ES-I3 (cell line): ENCODE data around the gene TFB2M.
"Not testable (repeated sequence)": the region's sequence is repeated elsewhere in the genome, so short reads cannot be mapped to it uniquely, and the experiment has no call there.

Source experiments
- H3K36me3 ChIP-seq: 2 replicates; pipeline ENCODE4 v1.6.1; 2013; ENCODE audit warnings: mild to moderate bottlenecking, low read length, control low read depth, moderate library complexity; ENCODE audit not compliant: insufficient read depth
- H3K4me1 ChIP-seq: 2 replicates; pipeline ENCODE4 v1.6.1; 2013; ENCODE audit warnings: mild to moderate bottlenecking, control low read depth, low read length; ENCODE audit not compliant: insufficient read depth
- H3K9ac ChIP-seq: 2 replicates; pipeline ENCODE4 v1.6.1; 2013; ENCODE audit warnings: low read depth, mild to moderate bottlenecking, low read length, moderate library complexity
- H3K9me3 ChIP-seq: 2 replicates; pipeline ENCODE4 v1.6.1; 2013; ENCODE audit warnings: mild to moderate bottlenecking, low read length, moderate library complexity; ENCODE audit not compliant: control insufficient read depth, insufficient read depth

Gene TFB2M

DNA sequence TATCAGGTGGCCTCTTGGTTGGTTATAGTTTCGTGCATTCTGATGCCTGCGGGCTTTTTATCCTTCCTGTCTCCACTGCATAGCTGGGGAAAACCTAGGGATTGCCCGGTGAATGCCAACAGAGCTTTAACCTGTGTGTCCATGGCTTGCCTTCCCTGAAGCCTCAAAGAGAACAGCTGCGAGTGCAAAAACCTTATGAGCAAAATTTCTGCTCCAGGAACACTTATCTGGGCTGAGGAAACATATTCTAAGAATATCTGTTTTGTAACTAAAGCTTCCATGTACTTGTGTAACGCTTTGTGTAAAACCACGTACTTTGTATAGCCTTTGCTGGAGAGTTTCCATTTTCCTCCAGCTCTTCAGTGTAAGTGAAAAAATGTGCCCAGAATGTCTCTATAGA lies 7.4 kb upstream of the TFB2M start:
- Histone ChIP-seq H3K36me3 (no peaks in the 10 kb centered on the region), H3K4me1 (no peaks in the 10 kb centered on the region), H3K9me3 (no peaks in the 10 kb centered on the region), H3K9ac (no peak overlapping the region)

DNA sequence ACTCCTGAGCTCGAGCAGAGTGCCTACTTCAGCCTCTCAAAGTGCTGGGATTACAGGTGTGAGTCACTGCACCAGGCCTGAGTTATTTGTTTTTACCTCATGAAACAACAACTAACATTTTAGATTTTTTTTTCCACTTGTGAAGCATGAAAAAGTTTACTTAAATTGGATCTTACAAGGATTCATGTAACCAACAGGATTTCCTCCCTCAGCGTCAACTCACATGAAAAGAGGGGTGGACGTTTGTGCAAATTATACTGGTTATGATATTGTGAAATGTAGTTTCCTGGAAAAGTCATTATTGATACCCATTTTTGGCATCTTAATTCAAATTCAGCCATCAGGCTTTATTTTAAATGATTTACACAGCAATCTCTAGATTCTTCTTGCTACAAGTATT lies 6.7 kb upstream of the TFB2M start:
- H3K4me1 ChIP-seq = no peaks in the 10 kb centered on the region
- H3K9me3 ChIP-seq = no peaks in the 10 kb centered on the region
- H3K9ac ChIP-seq = no peak overlapping the region
- no peaks in the 10 kb centered on the region for H3K36me3 ChIP-seq

DNA sequence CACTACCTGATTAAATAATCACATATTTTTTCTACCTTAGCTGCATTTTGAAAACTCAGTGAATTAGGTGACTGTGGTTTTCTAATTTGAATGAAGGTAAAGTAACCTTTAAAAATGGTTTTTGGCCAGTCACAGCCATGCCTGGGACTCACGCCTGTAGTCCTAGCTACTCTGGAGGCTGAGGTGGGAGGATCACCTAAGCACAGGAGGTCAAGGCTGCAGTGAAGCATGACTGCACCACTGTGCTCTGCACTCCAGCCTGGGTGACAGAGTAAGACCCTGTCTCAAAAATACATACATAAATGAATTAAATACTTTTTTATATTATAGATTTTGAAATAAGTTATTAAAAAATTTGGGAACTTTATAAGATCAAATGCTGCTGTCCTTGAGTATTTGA lies 5.9 kb upstream of the TFB2M start:
- Histone ChIP-seq H3K4me1 (no peaks in the 10 kb centered on the region), H3K9ac (no peak overlapping the region), H3K36me3 (no peaks in the 10 kb centered on the region), H3K9me3 (no peaks in the 10 kb centered on the region)

DNA sequence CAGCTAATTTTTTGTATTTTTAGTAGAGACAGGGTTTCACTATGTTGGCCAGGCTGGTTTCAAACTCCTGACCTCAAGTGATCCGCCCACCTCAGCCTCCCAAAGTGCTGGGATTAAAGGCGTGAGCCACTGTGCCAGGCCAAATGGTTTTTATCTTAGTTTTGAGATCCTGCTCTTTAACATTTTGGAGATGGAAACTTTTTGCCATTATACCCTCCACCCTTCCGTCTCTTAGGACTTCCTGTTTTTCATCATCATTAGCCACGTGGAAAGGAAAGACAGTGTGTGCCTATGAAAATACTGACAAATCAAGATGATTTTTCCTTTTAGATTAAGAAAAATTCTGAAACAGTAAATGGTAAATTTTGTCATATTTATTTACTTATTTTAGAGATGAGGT lies 5.2 kb upstream of the TFB2M start:
- not testable (repeated sequence) for H3K9me3 ChIP-seq, H3K36me3 ChIP-seq, H3K4me1 ChIP-seq, H3K9ac ChIP-seq

DNA sequence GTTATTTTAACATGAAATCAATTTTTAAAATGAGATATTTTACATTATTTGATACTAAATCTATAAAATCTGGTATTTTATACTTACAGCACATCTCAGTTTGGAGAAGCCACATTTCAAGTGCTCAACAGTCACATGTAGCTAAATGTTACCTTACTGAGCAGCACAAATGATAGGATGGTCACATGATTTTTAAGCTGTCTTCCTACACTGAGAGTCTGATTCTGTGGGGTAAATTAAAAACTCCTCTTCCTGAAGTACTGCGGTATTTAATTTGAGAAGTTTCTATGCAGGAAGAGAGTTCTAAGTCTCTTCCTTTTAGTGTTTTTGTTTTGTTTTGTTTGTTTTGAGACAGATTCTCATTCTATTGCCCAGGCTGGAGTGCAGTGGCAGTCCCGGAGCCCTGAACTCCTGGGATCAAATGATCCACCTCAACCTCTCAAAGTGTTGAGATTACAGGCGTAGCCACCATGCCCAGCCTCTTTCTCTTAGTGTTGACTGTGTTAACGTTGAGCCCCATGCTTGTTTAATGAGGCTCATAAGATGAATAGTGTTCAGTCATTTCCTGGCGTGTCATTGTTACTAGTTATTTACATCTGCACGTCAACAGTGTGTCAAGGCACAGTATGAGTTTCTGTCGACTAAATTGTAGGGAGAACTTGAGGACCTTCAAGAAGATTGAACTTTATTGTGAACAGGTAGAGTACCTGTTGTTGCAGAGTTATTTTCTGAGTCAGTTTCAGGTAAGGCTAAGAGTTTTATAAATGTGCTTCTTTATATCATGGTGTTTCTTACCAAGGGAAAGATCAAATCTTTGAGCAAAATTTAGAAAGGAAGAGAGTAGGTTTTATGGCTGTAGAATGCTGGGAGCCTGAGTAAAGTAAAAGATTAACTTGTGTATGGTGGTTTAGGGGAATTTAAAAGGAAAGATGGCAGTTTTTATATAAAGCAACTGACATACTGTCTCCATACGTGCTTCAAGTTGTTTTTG lies 3.5 kb upstream of the TFB2M start:
- Histone ChIP-seq H3K9me3 (no peaks in the 10 kb centered on the region), H3K4me1 (peaks cover 4% of the 10 kb centered on the region), H3K9ac (no peak overlapping the region), H3K36me3 (no peaks in the 10 kb centered on the region)

DNA sequence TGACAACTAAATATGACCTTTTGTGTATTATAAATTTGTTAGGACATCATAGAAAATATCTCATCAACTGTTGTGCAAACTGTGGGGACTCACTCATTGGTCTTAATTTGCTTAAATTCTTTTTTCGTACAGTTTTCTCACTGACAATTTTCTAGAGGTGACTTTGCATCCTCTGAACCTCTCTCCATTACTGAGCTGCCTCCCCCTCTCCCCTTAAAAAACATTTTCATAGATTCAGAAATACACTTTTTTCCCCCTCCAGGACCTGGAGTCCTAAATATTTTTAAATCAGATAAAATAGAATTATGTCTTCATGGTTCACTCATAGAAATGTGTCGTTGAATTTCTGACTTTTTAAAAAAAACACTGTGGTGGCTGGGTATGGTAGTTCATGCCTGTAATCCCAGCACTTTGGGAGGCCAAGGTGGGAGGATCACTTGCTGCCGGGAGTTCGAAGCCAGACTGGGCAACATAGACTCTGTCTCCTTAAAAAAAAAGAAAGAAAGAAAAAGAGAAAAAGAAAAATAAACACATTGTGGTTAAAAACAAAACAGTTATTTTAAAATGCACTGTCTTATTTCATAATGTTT lies 1.7 kb upstream of the TFB2M start:
- Histone ChIP-seq H3K9me3 (no peaks in the 10 kb centered on the region), H3K36me3 (peaks cover 4% of the 10 kb centered on the region), H3K4me1 (peaks cover 4% of the 10 kb centered on the region), H3K9ac (peak overlapping the region; percentile 85; the same call in 1 of the 2 replicates)

DNA sequence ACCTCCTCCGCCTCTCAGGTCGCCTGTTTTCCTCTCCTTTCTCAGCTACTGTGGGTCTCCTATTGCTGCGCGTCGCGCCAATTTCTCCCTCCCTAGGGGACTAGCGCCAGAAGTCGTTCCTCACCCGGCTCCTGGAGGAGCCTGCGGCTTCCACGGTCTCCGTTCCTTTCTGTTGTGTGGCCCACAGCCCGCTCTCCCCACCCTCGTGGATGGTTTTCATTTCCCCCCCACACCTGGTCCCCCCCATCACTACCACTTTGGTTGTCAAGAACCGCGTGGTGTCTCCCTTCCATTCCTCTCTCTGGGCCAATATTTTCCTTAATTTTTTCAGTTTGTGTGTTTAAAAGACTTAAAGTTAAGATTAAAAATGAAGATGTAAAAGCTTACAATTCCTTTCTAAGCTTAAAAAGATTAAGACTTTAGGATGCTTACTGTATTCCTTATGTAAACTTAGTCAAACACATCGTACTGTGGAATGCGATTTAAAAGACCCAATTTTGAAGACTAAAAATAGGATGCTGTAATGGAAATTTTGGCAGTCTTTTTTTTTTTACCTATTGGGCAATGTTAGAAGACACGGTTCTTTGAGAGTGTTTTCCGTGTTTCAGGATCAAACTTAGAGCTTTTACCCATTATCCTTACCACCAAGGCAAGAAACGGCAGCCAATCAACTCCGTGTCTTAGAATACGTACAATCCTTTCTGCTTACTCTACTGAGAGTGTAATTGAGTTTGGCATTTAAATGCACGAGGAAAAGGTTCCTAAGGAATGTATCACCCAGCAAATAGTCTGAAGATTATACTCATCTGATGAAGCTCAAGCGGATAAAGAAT lies 968 bp upstream of the TFB2M start:
- Histone ChIP-seq H3K9ac (peak overlapping the region; percentile 85), H3K36me3 (peaks cover 4% of the 10 kb centered on the region), H3K4me1 (peaks cover 4% of the 10 kb centered on the region), H3K9me3 (no peaks in the 10 kb centered on the region)

DNA sequence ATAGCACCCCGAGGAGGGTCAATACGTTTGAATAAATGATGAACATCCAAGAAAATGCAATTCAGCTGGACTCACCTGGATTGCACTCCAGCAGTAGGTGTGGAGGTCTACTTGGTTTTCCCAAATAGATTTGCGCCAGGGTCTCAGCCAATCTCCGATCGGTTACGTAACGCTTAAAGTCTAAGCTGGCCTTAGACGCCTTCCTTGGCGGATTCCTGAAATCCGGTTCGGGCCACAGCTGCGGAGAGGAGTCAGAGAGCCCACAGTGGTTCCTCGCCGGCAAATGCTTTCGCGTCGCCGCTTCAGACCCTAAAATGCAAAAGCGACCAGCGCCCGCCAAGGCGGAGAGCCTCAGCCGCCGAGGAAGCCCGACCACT lies 322 bp downstream of the TFB2M start:
- peak overlapping the region; percentile 85 for H3K9ac ChIP-seq
- peaks cover 4% of the 10 kb centered on the region for H3K36me3 ChIP-seq
- H3K4me1 ChIP-seq = peaks cover 4% of the 10 kb centered on the region
- no peaks in the 10 kb centered on the region for H3K9me3 ChIP-seq

DNA sequence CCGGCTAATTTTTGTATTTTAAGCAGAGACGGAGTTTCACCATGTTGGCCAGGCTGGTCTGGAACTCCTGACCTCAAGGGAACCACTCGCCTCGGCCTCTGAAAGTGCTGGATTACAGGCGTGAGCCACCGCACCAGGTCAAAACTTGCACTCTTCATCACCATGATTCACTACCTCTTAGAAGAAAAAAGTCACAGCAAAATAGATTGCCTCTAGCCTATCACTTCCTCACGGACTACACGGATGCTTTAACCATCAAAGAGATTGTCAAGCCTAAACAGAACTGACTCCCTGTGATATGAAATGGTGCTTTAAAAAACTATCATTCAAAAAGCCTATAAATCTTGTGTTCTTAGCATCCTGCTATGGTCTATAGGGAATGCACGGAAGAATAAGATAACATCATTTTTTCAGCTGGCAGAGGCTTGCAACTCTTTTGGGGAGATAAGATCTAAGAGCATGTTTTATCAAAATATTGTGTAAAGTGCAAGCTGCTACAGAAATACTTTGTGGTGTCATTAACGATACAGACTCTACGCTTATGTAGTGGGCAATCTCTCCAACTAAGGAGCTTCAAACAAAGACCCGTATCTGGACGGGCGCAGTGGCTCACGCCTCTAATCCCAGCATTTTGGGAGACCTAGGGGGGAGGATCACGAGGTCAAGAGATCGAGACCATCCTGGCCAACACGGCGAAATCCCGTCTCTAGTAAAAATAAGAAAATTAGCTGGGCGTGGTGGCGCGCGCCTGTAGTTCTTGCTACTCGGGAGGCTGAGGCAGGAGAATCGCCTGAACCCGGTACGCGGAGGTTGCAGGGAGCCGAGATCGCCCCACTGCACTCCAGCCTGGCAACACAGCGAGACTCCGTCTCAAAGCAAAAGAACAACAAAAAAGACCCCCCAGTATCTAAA lies 966 bp downstream of the TFB2M start:
- H3K9ac ChIP-seq = peak overlapping the region; percentile 85
- H3K9me3 ChIP-seq = no peaks in the 10 kb centered on the region
- peaks cover 4% of the 10 kb centered on the region for H3K36me3 ChIP-seq
- peaks cover 4% of the 10 kb centered on the region for H3K4me1 ChIP-seq

DNA sequence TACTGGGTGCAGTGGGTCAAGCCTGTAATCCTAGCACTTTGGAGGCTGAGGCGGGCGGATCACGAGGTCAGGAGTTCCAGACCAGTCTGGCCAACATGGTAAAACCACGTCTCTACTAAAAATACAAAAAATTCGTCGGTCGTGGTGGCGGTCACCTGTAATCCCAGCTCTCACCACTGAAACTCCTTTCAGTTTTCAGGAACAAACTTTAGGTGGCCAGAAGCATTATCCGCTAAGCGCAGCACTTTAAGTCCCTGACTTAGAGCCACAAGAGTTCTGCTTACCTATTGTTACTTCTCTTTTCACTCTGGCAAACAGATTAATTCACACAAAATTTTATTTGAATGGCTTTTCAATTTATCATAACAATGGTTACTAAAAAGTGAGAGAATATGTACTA lies 5.2 kb downstream of the TFB2M start:
- not testable (repeated sequence) for H3K9me3 ChIP-seq, H3K4me1 ChIP-seq, H3K36me3 ChIP-seq, H3K9ac ChIP-seq

DNA sequence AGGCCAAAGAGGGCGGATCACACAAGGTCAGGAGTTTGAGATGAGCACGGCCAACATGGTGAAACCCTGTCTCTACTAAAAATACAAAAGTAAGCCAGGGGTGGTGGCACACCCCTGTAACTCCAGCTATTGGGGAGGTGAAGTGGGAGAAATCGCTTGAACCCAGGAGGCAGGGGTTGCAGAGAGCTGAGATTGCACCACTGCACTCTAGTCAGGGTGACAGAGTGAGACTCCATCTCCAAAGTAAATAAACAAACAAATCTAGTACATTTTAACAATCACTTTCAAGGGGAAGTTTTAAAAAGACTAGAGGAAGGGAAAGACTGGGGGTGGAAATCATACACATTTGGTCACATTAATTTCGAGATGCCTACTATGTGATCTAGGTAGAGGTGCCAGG lies 6.8 kb downstream of the TFB2M start:
- Histone ChIP-seq H3K9me3 (no peaks in the 10 kb centered on the region), H3K36me3 (peaks cover 7% of the 10 kb centered on the region), H3K4me1 (no peaks in the 10 kb centered on the region), H3K9ac (no peak overlapping the region)

DNA sequence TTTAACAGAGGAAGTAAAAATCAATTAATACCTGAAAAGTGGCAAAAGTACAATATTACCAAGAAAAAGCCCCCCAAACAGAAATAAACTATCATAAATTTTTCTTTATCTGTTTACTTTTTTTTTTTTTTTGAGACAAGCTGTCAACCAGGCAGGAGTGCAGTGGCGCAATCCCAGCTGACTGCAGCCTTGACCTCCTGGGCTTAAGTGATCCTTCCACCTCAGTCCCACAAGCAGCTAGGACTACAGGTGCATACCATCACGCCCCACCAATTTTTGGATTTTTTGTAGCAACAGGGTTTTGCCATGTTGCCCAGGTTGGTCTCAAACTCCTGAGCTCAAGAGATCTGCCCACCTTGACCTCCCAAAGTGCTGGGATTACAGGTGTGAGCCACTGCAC lies 8.0 kb downstream of the TFB2M start:
- Histone ChIP-seq H3K4me1 (no peaks in the 10 kb centered on the region), H3K9me3 (no peaks in the 10 kb centered on the region), H3K9ac (no peak overlapping the region), H3K36me3 (peaks cover 3% of the 10 kb centered on the region; the same call in 1 of the 2 replicates)

DNA sequence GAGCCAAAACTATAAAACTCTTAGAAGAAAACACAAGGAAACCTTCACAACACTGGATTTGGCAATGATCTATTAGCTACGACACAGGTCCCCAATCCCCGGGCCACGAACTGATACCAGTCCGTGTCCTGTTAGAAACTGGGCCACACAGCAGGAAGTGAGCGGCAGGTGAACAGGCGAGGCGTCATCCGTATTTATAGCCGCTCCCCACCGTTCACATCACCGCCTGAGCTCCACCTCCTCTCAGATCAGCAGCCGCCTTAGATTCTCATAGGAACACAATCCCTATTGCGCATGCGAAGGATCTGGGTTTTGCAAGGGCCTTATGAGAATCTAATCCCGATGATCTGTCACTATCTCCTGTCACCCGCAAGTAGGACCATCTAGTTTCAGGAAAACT lies 11.9 kb downstream of the TFB2M start:
- no peaks in the 10 kb centered on the region for H3K9me3 ChIP-seq
- H3K4me1 ChIP-seq = no peaks in the 10 kb centered on the region
- H3K36me3 ChIP-seq = peaks cover 12% of the 10 kb centered on the region; the same call in 1 of the 2 replicates
- H3K9ac ChIP-seq = no peak overlapping the region

DNA sequence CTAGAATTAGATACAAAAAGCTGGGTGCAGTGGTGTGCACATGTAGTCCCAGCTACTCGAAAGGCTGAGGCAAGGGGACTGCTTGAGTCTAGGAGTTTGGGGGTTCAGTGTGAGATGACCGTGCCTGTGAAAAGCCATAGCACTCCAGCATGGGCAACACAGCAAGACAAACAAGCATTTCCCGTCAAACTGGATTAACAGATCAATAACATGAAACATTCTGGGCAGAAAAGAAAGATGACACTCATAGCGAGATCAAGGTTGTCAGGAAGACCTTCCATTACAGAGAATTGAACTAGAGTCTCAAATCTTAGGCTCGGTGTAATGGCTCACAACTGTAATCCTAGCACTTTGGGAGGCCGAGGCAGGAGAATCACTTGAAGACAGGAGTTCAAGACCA lies 14.0 kb downstream of the TFB2M start:
- no peak overlapping the region for H3K9ac ChIP-seq
- peaks cover 16% of the 10 kb centered on the region; the same call in 1 of the 2 replicates for H3K36me3 ChIP-seq
- no peaks in the 10 kb centered on the region for H3K4me1 ChIP-seq

More for the DNA sequence above, 14.0 kb downstream of the TFB2M start:
- H3K9me3 ChIP-seq = no peaks in the 10 kb centered on the region
